Neural crest cell (in vitro differentiated cells): Measurements from ENCODE around the gene FAM184B. TPM values are rescaled to one million over a fixed set of nuclear protein-coding genes. Genes with fewer than 3 reads are reported as not detected.

Source experiments
- DNase-seq: peaks from one replicate; pipeline ENCODE4 v3.0.0; 2021; ENCODE audit warnings: low read depth, mixed read lengths, low spot score
- H3K27ac Mint-ChIP-seq: one replicate; pipeline ENCODE4 v1.8.0; 2021; ENCODE audit warnings: mild to moderate bottlenecking, mixed read lengths; ENCODE audit not compliant: unreplicated experiment
- H3K27me3 Mint-ChIP-seq: 2 replicates; pipeline ENCODE4 v1.8.0; 2021; ENCODE audit warnings: low read depth, mild to moderate bottlenecking, mixed read lengths
- H3K36me3 Mint-ChIP-seq: 2 replicates; pipeline ENCODE4 v1.8.0; 2021; ENCODE audit warnings: low read depth, mild to moderate bottlenecking, mixed read lengths
- H3K4me1 Mint-ChIP-seq: 2 replicates; pipeline ENCODE4 v1.8.0; 2021; ENCODE audit warnings: mixed read lengths
- H3K4me3 Mint-ChIP-seq: one replicate; pipeline ENCODE4 v1.8.0; 2021; ENCODE audit warnings: mild to moderate bottlenecking, mixed read lengths
- H3K9me3 Mint-ChIP-seq: 2 replicates; pipeline ENCODE4 v1.8.0; 2021; ENCODE audit warnings: mixed read lengths
- total RNA-seq: library from RNA; stranded (reverse); gene quantifications from 2 replicates; pipeline ENCODE4 v1.2.1, GENCODE V29; 2021
- TF ChIP-seq, protein P1 (sequence below): fragments of 200-600 bp; sonication (generic); conservative IDR thresholded peaks from 2 replicates; pipeline ENCODE4 v1.5.0; 2021; ENCODE audit warnings: antibody characterized with exemption, mild to moderate bottlenecking

Gene FAM184B
- total RNA-seq, 1 donor from 2014 or later = 0.12 TPM

DNA sequence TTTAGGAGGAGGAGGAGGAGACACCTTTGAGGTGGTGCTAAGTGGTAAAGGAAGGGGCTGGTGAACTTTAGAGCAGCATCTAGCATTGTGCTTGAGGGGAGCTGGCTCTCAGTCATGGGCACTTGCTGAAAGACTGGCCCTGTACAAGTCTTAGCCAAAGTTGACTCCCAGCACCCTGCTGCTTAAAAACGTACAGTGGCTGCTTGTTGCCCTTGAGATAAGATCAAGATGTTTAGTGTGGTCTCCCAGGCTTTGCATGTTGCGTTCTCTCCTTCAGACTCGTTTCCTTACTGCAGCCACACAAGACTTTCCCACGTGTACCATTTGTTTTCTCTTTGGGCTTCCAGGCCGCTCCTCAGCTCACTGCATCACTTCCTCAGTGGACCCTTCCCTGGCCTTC, 165.1 kb downstream of the FAM184B start:
- no peaks in the 10 kb centered on the region for H3K9me3 Mint-ChIP-seq
- peak overlapping the region; percentile 87 for H3K4me3 Mint-ChIP-seq
- peaks cover 31% of the 10 kb centered on the region for H3K4me1 Mint-ChIP-seq
- TF ChIP-seq, protein P1, sequence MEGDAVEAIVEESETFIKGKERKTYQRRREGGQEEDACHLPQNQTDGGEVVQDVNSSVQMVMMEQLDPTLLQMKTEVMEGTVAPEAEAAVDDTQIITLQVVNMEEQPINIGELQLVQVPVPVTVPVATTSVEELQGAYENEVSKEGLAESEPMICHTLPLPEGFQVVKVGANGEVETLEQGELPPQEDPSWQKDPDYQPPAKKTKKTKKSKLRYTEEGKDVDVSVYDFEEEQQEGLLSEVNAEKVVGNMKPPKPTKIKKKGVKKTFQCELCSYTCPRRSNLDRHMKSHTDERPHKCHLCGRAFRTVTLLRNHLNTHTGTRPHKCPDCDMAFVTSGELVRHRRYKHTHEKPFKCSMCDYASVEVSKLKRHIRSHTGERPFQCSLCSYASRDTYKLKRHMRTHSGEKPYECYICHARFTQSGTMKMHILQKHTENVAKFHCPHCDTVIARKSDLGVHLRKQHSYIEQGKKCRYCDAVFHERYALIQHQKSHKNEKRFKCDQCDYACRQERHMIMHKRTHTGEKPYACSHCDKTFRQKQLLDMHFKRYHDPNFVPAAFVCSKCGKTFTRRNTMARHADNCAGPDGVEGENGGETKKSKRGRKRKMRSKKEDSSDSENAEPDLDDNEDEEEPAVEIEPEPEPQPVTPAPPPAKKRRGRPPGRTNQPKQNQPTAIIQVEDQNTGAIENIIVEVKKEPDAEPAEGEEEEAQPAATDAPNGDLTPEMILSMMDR = no peak
- H3K27ac Mint-ChIP-seq = no peak overlapping the region
- H3K27me3 Mint-ChIP-seq = no peaks in the 10 kb centered on the region
- peaks cover 5% of the 10 kb centered on the region for H3K36me3 Mint-ChIP-seq
- DNase-seq = no peak

DNA sequence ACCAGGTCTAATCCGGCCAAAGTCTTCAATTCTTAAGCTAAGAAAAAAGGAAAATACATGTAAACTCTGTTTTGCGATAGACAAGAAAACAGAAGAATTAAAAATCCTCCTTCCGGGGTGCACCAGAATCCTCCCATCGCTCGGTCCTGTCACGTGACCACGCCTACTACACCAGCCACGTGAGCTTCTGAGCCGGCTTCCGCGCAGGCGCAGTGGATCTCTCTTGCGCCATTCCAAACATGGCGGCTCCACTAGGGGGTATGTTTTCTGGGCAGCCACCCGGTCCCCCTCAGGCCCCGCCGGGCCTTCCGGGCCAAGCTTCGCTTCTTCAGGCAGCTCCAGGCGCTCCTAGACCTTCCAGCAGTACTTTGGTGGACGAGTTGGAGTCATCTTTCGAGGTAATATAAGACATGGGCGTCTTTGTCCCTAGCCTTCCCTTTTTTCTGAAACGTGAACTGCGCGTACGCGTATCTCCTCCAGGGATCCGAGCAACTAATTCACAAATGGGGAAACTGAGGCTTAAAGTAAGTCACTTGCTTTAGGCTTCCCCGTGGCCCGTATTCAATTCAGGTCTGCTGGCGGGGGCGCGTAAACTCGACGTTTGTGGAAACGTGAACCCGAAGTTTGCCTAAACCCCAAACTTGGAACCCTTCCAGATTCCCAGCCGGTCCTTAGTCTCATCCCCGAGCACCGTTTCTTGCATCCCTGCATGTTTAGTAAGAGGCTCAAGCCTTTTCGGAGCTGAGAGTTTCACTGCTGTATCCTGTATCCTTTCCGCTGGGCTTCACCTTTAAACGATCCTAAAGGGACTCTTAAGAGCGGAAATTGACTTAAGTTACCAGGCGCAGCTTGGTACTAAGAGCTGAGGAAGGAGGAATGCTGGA, 166.8 kb downstream of the FAM184B start, which contains the start of gene MED28:
MED28 (plus strand) TSS at position 226 of the 884 bp plus-strand sequence; CDS start at position 240, 14 bp downstream.
- TF ChIP-seq, protein P1 = peak; percentile 40
- H3K4me1 Mint-ChIP-seq = peaks cover 31% of the 10 kb centered on the region
- DNase-seq = peak; percentile 91
- H3K4me3 Mint-ChIP-seq = peak within 1 kb of the TSS; percentile 97
- peaks cover 4% of the 10 kb centered on the region for H3K36me3 Mint-ChIP-seq
- H3K27me3 Mint-ChIP-seq = no peaks in the 10 kb centered on the region
- H3K9me3 Mint-ChIP-seq = no peaks in the 10 kb centered on the region
- peak within 1 kb of the TSS; percentile 98 for H3K27ac Mint-ChIP-seq

DNA sequence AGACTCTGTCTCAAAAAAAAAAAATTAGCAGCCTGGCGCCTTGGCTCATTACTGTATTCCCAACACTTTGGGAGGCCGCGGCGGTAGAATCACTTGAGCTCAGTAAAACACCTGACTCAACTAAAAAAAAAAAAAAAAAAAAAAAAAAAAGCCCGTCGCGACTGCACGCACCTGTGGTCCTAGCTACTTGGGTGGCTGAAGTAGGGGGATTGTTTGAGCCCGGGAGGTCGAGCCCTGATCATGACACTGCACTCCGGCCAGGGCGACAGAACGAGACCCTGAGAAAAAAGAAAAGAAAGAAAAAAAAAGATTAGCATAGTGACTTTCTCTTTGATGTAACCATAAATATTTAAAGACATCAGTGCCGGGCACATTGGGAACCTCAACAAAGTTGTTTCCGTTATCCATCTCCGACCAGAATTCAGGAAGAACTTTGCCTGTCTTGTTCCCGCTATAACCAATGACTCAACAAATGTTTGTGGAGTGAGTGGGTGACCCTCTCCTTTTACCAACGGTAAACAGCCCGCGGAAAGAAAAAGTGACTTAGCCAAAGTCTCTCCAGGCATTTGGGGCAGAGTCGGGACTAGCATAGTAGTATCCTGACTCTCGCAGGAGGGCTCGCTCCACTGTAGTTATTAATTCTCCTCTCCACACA, 167.5 kb downstream of the FAM184B start:
- Mint-ChIP-seq H3K36me3 (peaks cover under 1% of the 10 kb centered on the region), H3K9me3 (no peaks in the 10 kb centered on the region), H3K27me3 (no peaks in the 10 kb centered on the region)

DNA sequence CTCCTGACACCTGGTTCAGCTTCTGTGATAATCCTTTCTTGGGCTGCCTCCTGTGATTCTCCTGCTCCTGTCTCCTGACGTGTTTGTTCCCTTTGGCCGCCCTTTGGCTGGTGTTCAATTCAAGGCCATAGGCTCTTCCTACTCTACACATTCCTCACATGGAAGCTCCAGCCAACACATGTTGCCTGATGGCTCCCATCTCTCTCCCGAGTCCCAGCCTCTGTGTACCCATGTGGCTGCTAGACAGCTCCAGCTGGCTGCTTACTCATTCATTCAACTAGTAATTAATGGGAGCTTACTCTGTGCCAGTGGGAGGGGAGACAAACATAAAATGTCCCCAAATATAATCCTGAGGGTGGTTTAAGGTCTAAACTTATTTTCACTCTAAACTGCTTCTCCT, 176.2 kb downstream of the FAM184B start:
- no peak for DNase-seq
- H3K36me3 Mint-ChIP-seq = peaks cover 2% of the 10 kb centered on the region
- no peaks in the 10 kb centered on the region for H3K27me3 Mint-ChIP-seq
- no peak overlapping the region for H3K27ac Mint-ChIP-seq
- H3K4me3 Mint-ChIP-seq = no peak overlapping the region
- no peaks in the 10 kb centered on the region for H3K4me1 Mint-ChIP-seq
- no peaks in the 10 kb centered on the region for H3K9me3 Mint-ChIP-seq
- TF ChIP-seq, protein P1 = no peak

More for the DNA sequence above, 167.5 kb downstream of the FAM184B start:
- peaks cover 28% of the 10 kb centered on the region for H3K4me1 Mint-ChIP-seq
- peak overlapping the region; percentile 97 for H3K4me3 Mint-ChIP-seq
- H3K27ac Mint-ChIP-seq = peak overlapping the region; percentile 98
- no peak for DNase-seq
- TF ChIP-seq, protein P1 = no peak

DNA sequence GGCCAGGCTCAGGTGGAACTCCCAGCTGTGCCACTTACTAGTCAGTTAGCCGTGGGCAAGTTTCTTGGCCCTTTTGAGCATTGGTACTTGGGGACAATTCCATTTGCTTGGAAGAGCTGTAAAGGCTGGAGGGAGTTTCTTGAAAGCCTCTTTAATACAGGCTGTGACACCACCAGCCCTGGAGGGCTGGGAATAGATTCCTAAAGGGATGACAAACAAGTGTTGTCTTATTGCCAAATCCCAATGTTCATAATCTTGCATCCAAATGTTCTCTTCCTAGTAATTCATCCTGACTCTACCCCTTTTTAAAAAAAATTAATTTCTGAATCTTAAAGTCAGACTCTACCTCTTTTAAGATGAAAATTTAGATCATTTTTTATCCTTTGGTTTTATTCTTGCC, 181.6 kb downstream of the FAM184B start:
- H3K4me1 Mint-ChIP-seq = no peaks in the 10 kb centered on the region
- H3K36me3 Mint-ChIP-seq = peaks cover 8% of the 10 kb centered on the region
- no peak overlapping the region for H3K4me3 Mint-ChIP-seq
- no peaks in the 10 kb centered on the region for H3K9me3 Mint-ChIP-seq
- TF ChIP-seq, protein P1 = no peak
- DNase-seq = no peak
- no peak overlapping the region for H3K27ac Mint-ChIP-seq
- no peaks in the 10 kb centered on the region for H3K27me3 Mint-ChIP-seq
